ENCODE results near the gene MPV17L2. TPM values are rescaled to one million over a fixed set of nuclear protein-coding genes. Genes with fewer than 3 reads are reported as not detected.

Gene MPV17L2
- total RNA-seq, 4 donors from 2014 or later, result 11.1 to 19.0 (median 15.5) TPM

DNA sequence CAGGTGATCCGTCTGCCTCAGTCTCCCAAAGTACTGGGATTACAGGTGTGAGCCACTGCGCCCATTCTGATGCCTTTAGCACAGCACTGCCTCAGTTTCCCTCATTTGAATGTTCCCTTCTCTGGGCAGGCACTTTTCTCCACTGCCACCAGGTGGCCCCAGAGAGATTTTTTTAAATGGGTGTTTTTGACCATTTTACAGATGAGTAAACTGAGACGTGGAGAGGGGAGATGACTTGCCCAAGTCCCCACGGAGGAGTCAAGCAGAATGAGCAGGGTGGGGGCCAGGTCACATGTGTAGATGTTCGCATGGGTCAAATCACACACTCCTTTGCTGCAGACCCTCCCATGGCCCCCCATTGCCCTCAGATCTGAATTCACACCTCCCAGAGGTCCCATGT lies 36.5 kb downstream of the MPV17L2 start:
- Histone ChIP-seq H3K4me1 (peaks cover 0 to 29% (median 17%) of the 10 kb centered on the region in 4 donors), H3K27me3 (peaks cover 0 to 98% of the 10 kb centered on the region in 2 donors), H3K9me3 (peaks cover 0 to 15% (median 2%) of the 10 kb centered on the region in 4 donors), H3K4me3 (no peak overlapping the region), H3K27ac (no peak overlapping the region), H3K36me3 (no peaks in the 10 kb centered on the region)
- DNase-seq (ENCODE audit: low spot score in 2 of 2), result no peak
- TF ChIP-seq CTCF (IDR thresholded peaks at IDR 0.05) (peak in 4 of 5 experiments; percentile 8 to 20 (median 11)), EP300 (IDR thresholded peaks at IDR 0.05) (no peak), POLR2A (IDR thresholded peaks at IDR 0.05) (no peak)
- WGBS, 2 donors, result 70 to 72% methylated on average over 5 of the region's 5 CpGs

- no peak for TF ChIP-seq EP300 (IDR thresholded peaks at IDR 0.05)
- no peak for TF ChIP-seq CTCF (IDR thresholded peaks at IDR 0.05)
- TF ChIP-seq POLR2A (IDR thresholded peaks at IDR 0.05), result no peak
- Histone ChIP-seq H3K27ac (no peak overlapping the region), H3K36me3 (no peaks in the 10 kb centered on the region), H3K9me3 (peaks cover 0 to 15% (median 2%) of the 10 kb centered on the region in 4 donors), H3K4me3 (no peak overlapping the region), H3K4me1 (peaks cover 0 to 25% (median 13%) of the 10 kb centered on the region in 4 donors), H3K27me3 (peaks cover 2 to 98% of the 10 kb centered on the region in 2 donors)
- no peak for DNase-seq (ENCODE audit: low spot score in 2 of 2)
- WGBS, 2 donors, result 82 to 86% methylated on average over 4 of the region's 4 CpGs
Measured at GRCh38 chr19:18229915-18230314, 36.9 kb downstream of the MPV17L2 start.

- no peak for DNase-seq (ENCODE audit: low spot score in 2 of 2)
- Histone ChIP-seq H3K4me1 (peaks cover 0 to 13% (median 2%) of the 10 kb centered on the region in 4 donors), H3K36me3 (no peaks in the 10 kb centered on the region), H3K9me3 (peaks cover 0 to 15% (median 2%) of the 10 kb centered on the region in 4 donors), H3K4me3 (no peak overlapping the region), H3K27me3 (peaks cover 2 to 95% of the 10 kb centered on the region in 2 donors), H3K27ac (no peak overlapping the region)
- WGBS, 2 donors, result 37 to 40% methylated on average over 18 of the region's 18 CpGs
- TF ChIP-seq CTCF (IDR thresholded peaks at IDR 0.05), result no peak
- TF ChIP-seq POLR2A (IDR thresholded peaks at IDR 0.05), result no peak
- no peak for TF ChIP-seq EP300 (IDR thresholded peaks at IDR 0.05)
Measured at GRCh38 chr19:18230941-18231734, 38.1 kb downstream of the MPV17L2 start.

GRCh38 chr19:18231775-18232174 lies 38.8 kb downstream of the MPV17L2 start:
- peaks cover 2 to 95% of the 10 kb centered on the region in 2 donors for H3K27me3 ChIP-seq

More at GRCh38 chr19:18231775-18232174, 38.8 kb downstream of the MPV17L2 start:
- 21 to 28% methylated on average over 4 of the region's 4 CpGs for WGBS, 2 donors
- Histone ChIP-seq H3K4me3 (no peak overlapping the region), H3K36me3 (no peaks in the 10 kb centered on the region), H3K4me1 (peaks cover 0 to 10% (median 0%) of the 10 kb centered on the region in 4 donors), H3K9me3 (peaks cover 0 to 15% (median 2%) of the 10 kb centered on the region in 4 donors), H3K27ac (no peak overlapping the region)
- DNase-seq (ENCODE audit: low spot score in 2 of 2), result no peak
- TF ChIP-seq POLR2A (IDR thresholded peaks at IDR 0.05), result no peak
- no peak for TF ChIP-seq EP300 (IDR thresholded peaks at IDR 0.05)
- no peak for TF ChIP-seq CTCF (IDR thresholded peaks at IDR 0.05)

Data from tibial nerve (tissue), 4 donors.